Cardiac muscle cell (in vitro differentiated cells and primary cell): ENCODE measurements around the gene CLN6. TPM values are rescaled to one million over a fixed set of nuclear protein-coding genes. Genes with fewer than 3 reads are reported as not detected.
"Not testable (repeated sequence)": the region's sequence is repeated elsewhere in the genome, so short reads cannot be mapped to it uniquely, and the experiment has no call there.

ENCODE experiments used
- DNase-seq, 2 donors: peaks; one replicate each; pipeline versions ENCODE4 v3.0.0 to v3.0.0-alpha.2; 2010 to 2017; ENCODE audit warnings: low read depth in 1 of 2, low spot score in 1 of 2
- H3K27ac ChIP-seq: fragments of 200-600 bp; sonication (generic); 2 replicates; pipeline ENCODE4 v1.5.1; 2016
- H3K27me3 ChIP-seq: fragments of 200-600 bp; sonication (generic); 2 replicates; pipeline ENCODE4 v1.6.0; 2016; ENCODE audit warnings: control low read depth
- H3K36me3 ChIP-seq: fragments of 200-600 bp; sonication (generic); 2 replicates; pipeline ENCODE4 v1.5.1; 2016; ENCODE audit warnings: control low read depth
- H3K4me1 ChIP-seq: fragments of 200-600 bp; sonication (generic); 2 replicates; pipeline ENCODE4 v1.8.1; 2017; ENCODE audit warnings: low read depth, mild to moderate bottlenecking, mixed run types
- H3K4me3 ChIP-seq: fragments of 200-600 bp; sonication (generic); 2 replicates; pipeline ENCODE4 v1.5.1; 2016; ENCODE audit warnings: mild to moderate bottlenecking
- H3K9me3 ChIP-seq: fragments of 200-600 bp; sonication (generic); 2 replicates; pipeline ENCODE4 v1.5.1; 2017; ENCODE audit warnings: low read depth, mild to moderate bottlenecking, control low read depth
- CTCF ChIP-seq: IDR thresholded peaks from 2 replicates; pipeline ENCODE4 v1.5.1; 2012; ENCODE audit warnings: low read depth, mild to moderate bottlenecking, low read length
- polyA plus RNA-seq: library from polyadenylated mRNA; unstranded; fragments of >200 nt; fragmentation: Nextera tagmentation; extraction: Ambion mirVana; gene quantifications from 2 replicates; pipeline ENCODE4 v1.2.1, GENCODE V29; 2016
- total RNA-seq: library from RNA; depleted of rRNA; stranded (reverse); fragments of >200 nt; gene quantifications from 2 replicates; pipeline ENCODE4 v1.2.3, GENCODE V29; 2016

CLN6 gene
- total and polyA plus RNA-seq, 2 experiments from 2014 or later: 6.6 to 18.5 TPM

DNA sequence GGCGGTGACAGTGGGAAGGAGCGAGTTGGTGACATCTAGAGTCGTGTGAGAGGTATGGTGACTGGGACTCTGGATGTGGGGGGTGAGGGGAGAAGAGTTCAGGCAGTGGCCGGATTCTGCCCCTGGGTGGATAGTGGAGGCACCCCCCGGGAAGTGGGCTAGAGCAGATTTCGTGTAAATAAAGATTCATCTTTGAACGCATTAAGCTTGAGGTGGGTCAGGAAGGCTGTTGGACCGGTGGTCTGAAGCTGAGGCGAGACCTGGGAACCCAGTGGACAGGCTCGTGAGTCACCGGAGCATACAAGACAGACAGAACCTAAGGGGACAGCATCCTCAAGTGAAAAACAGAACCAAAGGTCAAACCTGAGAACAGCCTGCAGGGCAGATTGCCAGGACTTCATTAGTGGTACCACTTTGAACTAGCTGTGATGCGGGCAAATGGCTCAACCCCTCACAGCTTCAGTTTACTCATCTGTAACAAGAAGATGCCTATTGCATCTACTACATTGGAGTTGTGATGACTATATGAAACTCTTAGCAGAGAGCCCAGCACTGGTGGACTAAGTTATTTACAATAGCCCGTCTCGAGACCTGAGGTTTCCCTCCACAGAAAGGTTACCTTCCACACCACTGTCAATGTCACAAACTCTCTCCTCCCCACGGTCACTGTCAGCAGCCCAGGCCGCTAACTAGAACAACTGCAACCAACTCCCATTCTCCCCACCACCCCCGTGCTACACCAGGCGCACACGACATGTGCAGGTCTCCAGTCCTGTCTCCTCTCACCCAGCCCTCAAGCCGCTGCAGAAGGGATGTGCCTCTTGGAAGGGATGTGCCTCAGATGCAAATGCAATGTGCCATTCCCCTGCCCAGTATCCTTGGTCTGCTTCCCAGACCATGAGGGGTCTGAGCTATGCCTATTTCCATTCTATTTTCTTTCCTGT, 901 bp upstream of the CLN6 start:
- no peak for DNase-seq
- H3K27ac ChIP-seq: no peak overlapping the region

DNA sequence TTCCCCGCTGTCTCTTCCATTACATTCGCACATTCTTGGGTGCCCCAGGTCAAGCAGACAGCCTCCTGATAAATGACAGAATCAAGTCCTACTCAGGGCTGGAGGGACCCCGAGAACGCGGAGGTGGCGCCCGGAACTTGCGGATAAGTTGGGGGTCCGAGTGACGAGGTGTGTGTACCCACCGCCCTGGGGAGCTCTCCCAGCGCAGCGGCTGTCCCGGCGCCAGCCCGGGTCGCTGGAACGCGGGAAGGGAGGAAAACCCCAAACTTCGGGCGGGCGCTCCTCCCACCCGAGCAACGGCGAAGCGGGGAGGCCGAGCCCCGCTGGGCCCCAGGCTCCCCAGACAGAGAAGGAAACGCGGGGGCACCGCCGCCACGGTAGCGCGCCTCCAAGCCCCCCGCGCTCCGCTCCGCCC, 550 bp downstream of the CLN6 start:
- DNase-seq: no peak
- TF ChIP-seq CTCF: no peak
- no peaks in the 10 kb centered on the region for H3K9me3 ChIP-seq
- no peaks in the 10 kb centered on the region for H3K27me3 ChIP-seq
- H3K36me3 ChIP-seq: no peaks in the 10 kb centered on the region
- H3K4me3 ChIP-seq: peak overlapping the region; percentile 56
- no peaks in the 10 kb centered on the region for H3K4me1 ChIP-seq
- peak overlapping the region; percentile 82 for H3K27ac ChIP-seq

More for the DNA sequence above, 901 bp upstream of the CLN6 start:
- no peaks in the 10 kb centered on the region for H3K27me3 ChIP-seq
- H3K4me3 ChIP-seq: peak overlapping the region; percentile 56
- H3K4me1 ChIP-seq: peaks cover 5% of the 10 kb centered on the region
- TF ChIP-seq CTCF: no peak
- H3K36me3 ChIP-seq: no peaks in the 10 kb centered on the region
- H3K9me3 ChIP-seq: no peaks in the 10 kb centered on the region

GRCh38 chr15:68228143-68228970, 1.2 kb downstream of the CLN6 start:
- H3K27me3 ChIP-seq: no peaks in the 10 kb centered on the region
- no peak overlapping the region for H3K27ac ChIP-seq
- H3K36me3 ChIP-seq: no peaks in the 10 kb centered on the region
- no peaks in the 10 kb centered on the region for H3K9me3 ChIP-seq
- H3K4me3 ChIP-seq: peak overlapping the region; percentile 56
- no peaks in the 10 kb centered on the region for H3K4me1 ChIP-seq
- DNase-seq: peak in 1 of 2 donors; percentile 15
- TF ChIP-seq CTCF: no peak

GRCh38 chr15:68227643-68228142, 1.8 kb downstream of the CLN6 start:
- Histone ChIP-seq H3K4me3 (no peak overlapping the region), H3K27me3 (no peaks in the 10 kb centered on the region), H3K9me3 (no peaks in the 10 kb centered on the region), H3K36me3 (no peaks in the 10 kb centered on the region), H3K4me1 (no peaks in the 10 kb centered on the region), H3K27ac (no peak overlapping the region)
- no peak for TF ChIP-seq CTCF
- DNase-seq: no peak

DNA sequence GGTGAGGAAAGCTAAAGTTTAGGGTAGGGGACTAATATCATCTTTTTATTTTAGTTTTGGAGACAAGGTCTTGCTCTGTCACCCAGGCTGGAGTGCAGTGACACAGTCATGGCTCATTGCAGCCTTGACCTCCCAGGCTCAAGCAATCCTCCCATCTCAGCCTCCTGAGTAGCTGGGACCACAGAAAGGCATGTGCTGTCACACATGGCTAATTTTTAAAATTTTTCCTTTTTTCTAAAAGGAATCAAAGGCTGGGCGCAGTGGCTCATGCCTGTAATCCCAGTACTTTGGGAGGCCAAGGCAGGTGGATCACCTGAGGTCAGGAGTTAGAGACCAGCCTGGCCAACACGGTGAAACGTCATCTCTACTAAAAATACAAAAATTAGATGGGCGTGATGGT, 4.1 kb downstream of the CLN6 start:
- not testable (repeated sequence) for H3K9me3 ChIP-seq, DNase-seq, H3K27ac ChIP-seq, H3K36me3 ChIP-seq, H3K4me3 ChIP-seq, H3K4me1 ChIP-seq, H3K27me3 ChIP-seq
